K562 (cell line): ENCODE data around the gene RPL10A. TPM values are rescaled to one million over a fixed set of nuclear protein-coding genes. Genes with fewer than 3 reads are reported as not detected.

ENCODE experiments used
- BRF2 ChIP-seq: IDR thresholded peaks from 3 replicates; pipeline ENCODE4 v1.6.1; 2011; ENCODE audit warnings: borderline replicate concordance, mild to moderate bottlenecking; ENCODE audit not compliant: insufficient read length, insufficient read depth
- CC2D1A ChIP-seq: fragments of 450-650 bp; IDR thresholded peaks from 2 replicates; pipeline ENCODE4 v1.6.1; 2017; ENCODE audit warnings: mild to moderate bottlenecking
- CHD7 ChIP-seq: fragments of 200-600 bp; sonication (generic); IDR thresholded peaks from one replicate; pipeline ENCODE4 v1.6.1; 2012; ENCODE audit warnings: mild to moderate bottlenecking, low read depth, low read length, inconsistent platforms
- FOXA3 ChIP-seq, 2 experiments: fragments of 450-650 bp in 1 of 2; sonication (generic) in 1 of 2; formaldehyde crosslinking; IDR thresholded peaks in 1 of 2; conservative IDR thresholded peaks in 1 of 2; 2 replicates each; pipeline versions ENCODE4 v1.4.0 to v1.8.0; 2020 to 2022; ENCODE audit warnings: mild to moderate bottlenecking in 2 of 2, missing genetic modification reagents in 1 of 2
- FOXP4 ChIP-seq: sonication (generic); formaldehyde crosslinking; IDR thresholded peaks from 2 replicates; pipeline ENCODE4 v1.8.0; 2022; ENCODE audit warnings: mild to moderate bottlenecking, missing genetic modification reagents, borderline replicate concordance
- HES1 ChIP-seq: fragments of 450-650 bp; IDR thresholded peaks from 2 replicates; pipeline ENCODE4 v1.6.1; 2016; ENCODE audit warnings: low read depth, mild to moderate bottlenecking, moderate library complexity
- MAFK ChIP-seq: IDR thresholded peaks from 2 replicates; pipeline ENCODE4 v1.6.1; 2011; ENCODE audit warnings: low read length, improper control_type of control experiment
- polyA plus RNA-seq, 8 experiments: library from polyadenylated mRNA; depleted of rRNA in 4 of 8; stranded (reverse) in 5 of 8; unstranded in 3 of 8; fragments of >200 nt; fragmentation: Nextera tagmentation in 2 of 8; fragmentation: Illumina TruSeq in 1 of 8; extraction: Ambion mirVana in 2 of 8; extraction: Trizol in 1 of 8; gene quantifications; 2 replicates each; pipeline versions ENCODE4 v1.2.1 to v1.2.3, GENCODE V29; 2011 to 2014; ENCODE audit warnings: inconsistent platforms in 1 of 8, missing spikeins in 1 of 8
- total RNA-seq, 7 experiments: library from RNA; depleted of rRNA in 6 of 7; stranded (reverse); fragments of >200 nt in 6 of 7; fragmentation: Illumina TruSeq in 2 of 7; extraction: Trizol in 2 of 7; gene quantifications; 2 replicates each; pipeline versions ENCODE4 v1.2.1 to v1.2.3, GENCODE V29; 2011 to 2021; ENCODE audit warnings: low replicate concordance in 1 of 7

RPL10A gene
- total and polyA plus RNA-seq, 9 of the 15 experiments (the other 6 are each of a cell fraction or from before 2014, with no cell fraction given) = 1,589 to 3,237 (median 2,116) TPM

- no peak for TF ChIP-seq CHD7
- TF ChIP-seq CC2D1A = no peak
- no peak for TF ChIP-seq FOXA3 (CRISPR knock-in tag; conservative IDR thresholded peaks at IDR 0.05 in 1 of 2, IDR thresholded peaks at IDR 0.05 in 1 of 2)
- no peak for TF ChIP-seq BRF2
- TF ChIP-seq MAFK = no peak
- no peak for TF ChIP-seq HES1
- no peak for TF ChIP-seq FOXP4 (CRISPR knock-in tag)
Measured at GRCh38 chr6:35436071-35436857, 31.9 kb upstream of the RPL10A start (continued).
